Stimulated activated naive CD4-positive, alpha-beta T cell (primary cell): ENCODE measurements around the gene ERN1.
A peak's percentile ranks its signal among the peaks of the same experiment; 100 is the strongest.

ENCODE experiments used
- DNase-seq, 6 experiments: peaks; one replicate each; lab custom pipeline; 2025; lab: John Stamatoyannopoulos, UW

Gene ERN1

GRCh38 chr17:64134216-64134970 lies 4.4 kb upstream of the ERN1 start:
- DNase-seq = no peak

DNA sequence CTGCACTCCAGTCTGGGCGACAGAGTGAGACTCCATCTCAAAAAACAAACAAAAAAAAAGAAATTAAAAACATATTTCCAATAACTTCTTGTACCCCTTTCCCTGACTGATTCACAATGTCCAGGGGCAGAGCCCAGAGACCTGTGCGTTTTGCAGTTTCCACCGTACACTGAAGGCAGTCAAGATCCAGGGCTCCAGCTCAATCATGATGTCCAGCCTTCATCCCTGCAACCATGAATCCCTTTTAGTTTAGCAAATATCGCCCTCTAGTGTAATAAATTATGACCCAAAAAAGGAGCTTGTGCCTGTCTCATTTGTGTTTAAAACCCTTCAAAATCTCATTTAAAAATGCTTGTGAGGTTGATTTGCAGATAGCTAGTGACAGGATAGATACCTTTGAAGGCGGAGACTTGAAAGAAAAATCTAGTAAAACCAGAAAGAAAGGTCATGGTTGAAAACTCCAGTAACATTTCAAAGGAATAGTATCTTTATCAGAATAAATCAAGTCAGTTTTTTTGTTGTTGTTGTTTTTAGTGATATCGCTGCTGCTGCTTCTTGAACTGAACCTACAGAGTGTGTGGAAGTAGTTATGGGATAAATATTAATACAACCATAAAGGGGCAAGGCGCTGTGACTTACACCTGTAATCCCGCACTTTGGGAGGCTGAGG lies 3.7 kb upstream of the ERN1 start:
- peak in 4 of 6 experiments; percentile 3 to 68 (median 38) for DNase-seq

GRCh38 chr17:64131606-64132270 lies 1.8 kb upstream of the ERN1 start:
- no peak for DNase-seq

DNA sequence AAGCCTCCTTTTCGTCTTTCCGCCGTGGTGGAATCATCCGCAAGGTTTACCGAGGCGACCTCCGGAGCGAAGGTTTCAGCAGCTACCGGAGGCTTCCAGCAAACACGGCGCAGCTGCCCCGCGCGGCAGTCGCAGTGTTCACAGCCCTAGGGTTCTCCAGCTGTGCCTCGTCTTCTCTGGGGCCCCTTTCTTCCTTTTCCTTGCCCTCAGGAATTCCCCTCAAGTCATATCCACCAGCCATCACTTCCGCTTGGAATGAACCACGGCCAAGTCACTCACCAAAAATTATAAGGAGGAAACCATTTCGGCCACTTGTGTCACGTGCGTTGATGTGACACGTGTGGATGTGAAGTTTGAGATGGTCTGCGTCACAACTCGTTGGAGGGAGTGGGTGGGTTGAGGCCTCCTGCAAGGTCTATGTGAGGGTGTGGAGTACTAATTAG lies 636 bp upstream of the ERN1 start:
- DNase-seq = peak in 2 of 6 experiments; percentile 49 to 66

DNA sequence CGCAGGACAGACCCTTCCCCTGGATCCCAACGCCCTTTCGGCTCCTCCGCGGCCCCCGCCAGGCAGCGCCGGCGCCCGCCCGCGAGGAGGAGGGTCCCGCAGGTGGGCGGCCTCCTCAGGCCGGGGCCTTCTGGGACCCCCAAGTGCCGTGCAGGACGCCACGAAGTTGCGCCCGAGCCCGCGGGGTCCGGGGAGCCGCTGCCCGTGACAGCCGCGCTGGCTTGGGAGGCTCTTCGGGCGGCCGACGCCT lies 504 bp downstream of the ERN1 start:
- DNase-seq = peak in 1 of 6 experiments; percentile 37

GRCh38 chr17:64128787-64129514 lies 993 bp downstream of the ERN1 start:
- DNase-seq = peak in 1 of 6 experiments; percentile 51

- DNase-seq = no peak
Observed at GRCh38 chr17:64126918-64127317, 3.0 kb downstream of the ERN1 start.

DNA sequence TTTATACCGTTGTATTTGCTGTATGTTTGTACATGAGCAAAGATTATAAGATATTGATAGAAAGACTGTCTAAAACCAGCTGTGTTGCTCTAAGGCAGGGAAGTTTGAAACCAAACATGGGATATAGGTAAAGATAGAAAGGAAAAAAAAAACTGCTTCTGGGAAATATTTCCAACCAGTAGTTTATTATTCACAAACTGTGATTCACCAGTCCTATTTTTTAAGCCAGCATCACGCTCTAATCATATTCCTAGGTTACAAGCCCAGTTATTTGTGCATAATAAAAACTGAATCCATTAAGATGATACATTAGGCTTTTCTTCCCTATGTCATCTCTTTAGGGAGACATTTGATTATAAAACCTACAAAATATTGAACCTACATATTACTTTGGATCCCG lies 4.0 kb downstream of the ERN1 start:
- no peak for DNase-seq

GRCh38 chr17:64124609-64125008 lies 5.3 kb downstream of the ERN1 start:
- DNase-seq = no peak

DNA sequence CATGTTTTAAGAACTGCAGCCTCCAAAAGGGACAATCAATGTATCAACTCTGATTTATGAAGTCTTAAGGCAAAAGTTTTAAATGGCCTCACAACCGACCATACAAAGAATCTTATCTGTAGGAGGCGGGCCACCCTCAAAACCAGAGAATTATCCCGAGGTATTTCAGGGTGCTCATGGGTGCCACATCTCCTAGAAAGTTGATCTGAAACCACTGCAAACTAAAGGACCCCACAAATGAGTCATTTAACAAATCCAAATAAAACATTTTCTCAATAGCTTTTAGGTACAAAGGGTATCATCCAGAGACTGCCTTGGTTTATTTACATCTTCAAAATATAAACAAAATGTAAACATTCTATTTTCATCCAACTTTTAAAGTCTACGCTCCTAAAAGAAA lies 6.8 kb downstream of the ERN1 start:
- DNase-seq = no peak

DNA sequence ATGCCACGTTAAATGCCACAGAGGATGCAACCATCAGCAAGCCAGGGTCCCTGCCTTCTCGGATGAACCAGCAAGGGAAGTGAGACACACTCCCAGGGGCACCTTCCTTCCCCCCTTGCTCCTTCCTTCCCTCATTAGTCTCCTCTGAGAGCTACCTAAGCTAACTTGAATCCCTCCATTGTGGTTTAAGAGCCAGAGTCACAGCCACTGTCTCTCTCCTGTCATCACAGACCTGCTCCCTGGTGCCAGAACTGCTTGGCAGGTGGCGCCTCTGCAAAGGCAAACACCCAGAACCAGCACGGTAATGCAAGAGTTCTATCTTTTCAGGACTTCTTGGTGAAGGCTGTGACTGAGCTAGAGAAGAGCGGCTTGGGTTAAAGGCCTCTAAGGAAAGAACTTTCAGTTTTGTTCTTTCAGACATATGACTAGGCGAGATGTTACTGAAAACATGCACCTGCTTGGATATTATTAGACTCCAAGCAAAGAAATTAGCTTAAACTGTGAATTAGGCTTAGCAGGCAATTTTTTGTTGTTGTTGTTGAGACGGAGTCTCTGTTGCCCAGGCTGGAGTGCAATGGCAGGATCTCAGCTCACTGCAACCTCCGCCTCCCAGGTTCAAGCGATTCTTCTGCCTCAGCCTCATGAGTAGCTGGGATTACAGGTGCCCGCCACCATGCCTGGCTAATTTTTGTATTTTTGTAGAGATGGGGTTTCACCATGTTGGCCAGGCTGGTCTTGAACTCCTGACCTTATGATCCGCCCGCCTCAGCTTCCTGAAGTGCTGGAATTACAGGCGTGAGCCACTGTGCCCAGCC lies 8.8 kb downstream of the ERN1 start:
- DNase-seq = peak in 4 of 6 experiments; percentile 5 to 50 (median 30)

GRCh38 chr17:64120159-64120810 lies 9.7 kb downstream of the ERN1 start:
- DNase-seq = no peak

DNA sequence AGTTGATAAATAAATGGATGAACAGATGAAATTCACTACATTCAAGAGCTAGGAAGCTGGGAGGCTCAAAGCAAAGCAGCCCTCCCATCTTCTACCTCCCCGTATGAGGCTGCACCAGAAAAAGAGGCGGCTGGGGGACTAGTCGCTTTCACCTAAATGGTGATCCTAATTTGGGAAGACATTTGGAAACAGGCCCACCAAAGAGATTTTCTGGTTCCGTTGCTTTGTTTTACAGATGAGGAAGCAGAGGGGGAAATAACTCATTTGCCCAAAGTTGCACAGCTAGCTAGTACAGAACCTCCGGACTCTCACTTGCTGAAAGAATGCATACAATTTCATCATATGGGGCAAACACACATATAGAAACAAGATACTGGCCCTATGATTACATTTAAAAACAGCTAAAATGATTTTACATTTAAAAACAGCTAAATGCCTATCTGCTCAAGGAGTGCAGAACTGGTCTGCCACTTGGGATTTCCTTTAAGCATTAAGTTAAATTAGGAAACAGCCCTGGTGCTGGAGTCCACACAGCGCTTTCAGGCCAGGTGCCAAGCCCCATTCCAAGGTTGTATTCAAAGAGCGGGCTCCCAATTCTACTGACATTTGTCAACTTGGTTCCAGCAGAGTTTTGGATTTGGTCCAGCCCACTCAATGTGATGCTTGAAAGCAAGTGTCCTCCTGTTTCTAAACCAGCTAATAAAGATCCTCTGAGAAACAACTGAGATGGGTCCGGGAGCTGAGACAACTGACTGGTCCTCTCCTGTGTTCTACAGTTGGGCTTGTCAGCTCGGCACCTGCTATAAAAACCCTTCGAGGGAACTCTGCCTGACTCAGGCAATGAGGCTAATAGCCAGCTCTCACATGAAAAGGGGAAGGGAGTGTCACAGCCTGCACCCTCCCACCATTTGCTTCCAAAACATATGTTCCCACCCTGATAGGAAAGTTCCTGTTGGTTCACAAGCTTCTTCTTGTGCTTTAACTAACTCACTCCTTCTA lies 11.7 kb downstream of the ERN1 start:
- no peak for DNase-seq

DNA sequence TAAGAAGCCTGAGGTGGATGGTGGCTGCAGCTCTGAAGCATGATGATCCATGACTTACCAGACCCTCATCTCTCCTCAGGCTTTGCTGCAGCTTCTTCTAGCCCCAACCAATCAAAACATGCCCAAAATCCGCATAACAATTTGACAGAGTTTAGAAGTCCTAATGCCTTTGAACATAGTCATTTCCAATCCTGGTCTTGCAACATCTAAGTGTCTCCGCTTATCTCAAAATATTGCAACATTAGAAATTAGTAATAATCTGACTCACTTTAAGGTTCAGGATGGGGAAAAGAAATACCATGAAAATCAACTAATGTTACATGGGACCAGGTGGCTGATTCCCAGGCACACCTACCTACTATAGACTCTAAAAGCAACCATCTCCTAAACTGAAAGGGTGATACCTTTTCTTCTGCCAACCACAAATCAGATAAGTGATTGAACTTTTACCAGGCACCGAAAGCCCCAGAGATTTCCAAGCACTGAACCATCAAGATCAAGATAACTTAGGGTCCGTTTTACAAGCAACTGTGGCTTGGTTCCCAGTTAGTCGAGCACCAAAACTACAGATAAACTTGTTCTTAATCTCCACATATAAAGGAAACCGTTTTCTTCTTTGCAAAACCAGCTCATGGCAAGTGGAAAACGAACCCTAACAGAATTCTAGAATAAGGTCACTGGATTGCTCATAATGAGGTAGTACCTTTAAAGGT lies 14.0 kb downstream of the ERN1 start:
- no peak for DNase-seq

- no peak for DNase-seq
Observed at GRCh38 chr17:64115043-64115698, 14.8 kb downstream of the ERN1 start.

- DNase-seq = no peak
Observed at GRCh38 chr17:64113006-64113405, 16.9 kb downstream of the ERN1 start.

DNA sequence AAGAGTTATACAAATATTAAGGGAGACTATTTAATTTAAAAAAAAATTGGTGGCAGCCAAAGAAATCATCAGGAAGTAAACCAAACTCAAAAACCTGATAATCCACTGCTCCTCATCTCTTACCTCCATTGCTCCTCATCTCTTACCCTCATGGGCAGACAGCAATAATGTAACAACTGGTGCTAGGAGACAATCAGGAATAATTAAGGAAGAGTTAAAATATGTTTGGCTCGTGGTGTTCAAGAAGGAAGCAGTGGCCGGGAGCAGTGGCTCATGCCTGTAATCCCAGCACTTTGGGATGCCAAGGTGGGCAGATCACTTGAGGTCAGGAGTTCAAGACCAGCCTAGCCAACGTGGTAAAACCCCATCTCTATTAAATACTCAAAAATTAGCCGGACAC lies 18.1 kb downstream of the ERN1 start:
- no peak for DNase-seq

GRCh38 chr17:64110379-64111152 lies 19.4 kb downstream of the ERN1 start:
- DNase-seq = no peak
